ENCODE measurements around the gene PRSS16. TPM values are rescaled to one million over a fixed set of nuclear protein-coding genes. Genes with fewer than 3 reads are reported as not detected.

PRSS16 gene
- total and polyA plus RNA-seq, 9 of the 15 experiments (the other 6 are each of a cell fraction or from before 2014, with no cell fraction given): 4.5 to 21.3 (median 12.1) TPM

- peak; percentile 44; the same call in 1 of the 2 replicates for TF ChIP-seq ZBTB40 (IDR thresholded peaks at IDR 0.05)
- no peak for TF ChIP-seq ZBTB40 (CRISPR knock-in tag; IDR thresholded peaks at IDR 0.05)
- peak; percentile 93 for TF ChIP-seq ADNP (tag; IDR thresholded peaks at IDR 0.05)
- peak; percentile 82 for TF ChIP-seq MEF2D (tag; conservative IDR thresholded peaks at IDR 0.05; ENCODE audit: low read depth)
- no peak for TF ChIP-seq ZNF445 (CRISPR knock-in tag; IDR thresholded peaks at IDR 0.05; ENCODE audit: low read depth)
- TF ChIP-seq ZNF282 (CRISPR knock-in tag; IDR thresholded peaks at IDR 0.05): no peak
- TF ChIP-seq BRF1 (IDR thresholded peaks at IDR 0.05; ENCODE audit: borderline replicate concordance, extremely low read depth, insufficient read length): peak; percentile 10
- TF ChIP-seq POLR3A (IDR thresholded peaks at IDR 0.05; ENCODE audit: borderline replicate concordance, extremely low read depth, insufficient read depth, insufficient read length): peak; percentile 84
- peak; percentile 52; the same call in 1 of the 2 replicates for TF ChIP-seq ZNF592 (IDR thresholded peaks at IDR 0.05)
- peak; percentile 19; the same call in 1 of the 2 replicates for TF ChIP-seq SOX6 (IDR thresholded peaks at IDR 0.05)
- TF ChIP-seq CLOCK (CRISPR knock-in tag; IDR thresholded peaks at IDR 0.05; ENCODE audit: borderline replicate concordance): no peak
Measured at GRCh38 chr6:27209659-27210269, 37.7 kb upstream of the PRSS16 start (continued).

Measured in K562 (cell line).